Measurements from ENCODE around the gene ERBB2. TPM values are rescaled to one million over a fixed set of nuclear protein-coding genes. Genes with fewer than 3 reads are reported as not detected.

The ERBB2 gene
- total RNA-seq, 1 donor from 2014 or later, result 14.5 TPM

- Mint-ChIP-seq H3K4me3 (ENCODE audit: unreplicated experiment) (peak overlapping the region; percentile 97), H3K36me3 (ENCODE audit: unreplicated experiment) (peaks cover 13% of the 10 kb centered on the region)
Measured at GRCh38 chr17:39687101-39687545, 12.7 kb upstream of the ERBB2 start.

DNA sequence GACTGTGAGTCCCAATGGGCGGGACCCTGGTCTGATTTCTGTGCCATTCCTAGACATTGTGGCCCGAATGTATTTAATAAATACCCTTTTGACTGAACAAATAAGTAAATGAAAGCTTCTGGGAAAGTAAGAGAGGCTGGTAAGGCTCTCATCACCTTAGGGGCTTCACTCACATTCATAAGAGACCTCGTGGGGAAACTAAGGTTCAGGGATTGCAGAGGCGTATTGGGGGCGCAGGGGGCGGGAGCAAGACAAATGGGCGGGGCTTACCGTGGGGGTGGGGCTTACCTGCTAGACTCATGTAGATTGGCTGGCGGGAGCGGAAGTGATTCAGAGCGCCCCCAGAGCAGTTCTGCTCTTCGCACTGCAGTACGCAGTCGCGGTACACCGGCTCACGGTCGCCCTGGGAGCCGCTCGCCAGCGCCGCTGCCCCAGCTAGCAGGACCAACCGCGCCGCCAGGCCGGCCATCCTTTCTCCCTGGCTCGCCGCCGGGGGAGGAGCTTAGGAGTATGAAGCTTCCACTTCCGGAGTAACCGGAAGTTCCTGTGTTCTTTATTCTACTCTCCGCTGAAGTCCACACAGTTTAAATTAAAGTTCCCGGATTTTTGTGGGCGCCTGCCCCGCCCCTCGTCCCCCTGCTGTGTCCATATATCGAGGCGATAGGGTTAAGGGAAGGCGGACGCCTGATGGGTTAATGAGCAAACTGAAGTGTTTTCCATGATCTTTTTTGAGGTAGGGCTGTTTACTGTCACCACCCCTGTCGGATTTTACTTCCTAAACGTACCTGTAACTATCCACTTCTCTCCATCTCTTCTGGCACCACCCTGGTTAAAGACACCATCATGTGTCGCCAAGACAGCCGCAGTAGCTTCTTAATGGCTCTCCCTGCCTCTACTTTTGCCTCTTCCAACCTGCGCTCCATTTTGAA is 12.1 kb upstream of the ERBB2 start, which contains the start of gene PGAP3:
Gene PGAP3, minus strand, starts transcription at position 512 of the 929 bp plus-strand sequence. Its CDS starts 43 bp downstream, at position 469.
- Mint-ChIP-seq H3K9me3 (ENCODE audit: unreplicated experiment) (peaks cover 10% of the 10 kb centered on the region), H3K4me1 (ENCODE audit: low read depth, unreplicated experiment) (peaks cover 10% of the 10 kb centered on the region), H3K27me3 (ENCODE audit: unreplicated experiment) (peaks cover 7% of the 10 kb centered on the region), H3K4me3 (ENCODE audit: unreplicated experiment) (peak within 1 kb of the TSS; percentile 97), H3K27ac (ENCODE audit: unreplicated experiment) (peak within 1 kb of the TSS; percentile 87), H3K36me3 (ENCODE audit: unreplicated experiment) (peaks cover 13% of the 10 kb centered on the region)
- no peak for TF ChIP-seq CTCF (IDR thresholded peaks at IDR 0.05; ENCODE audit: partially characterized antibody, unreplicated experiment)
- peak; percentile 86 for DNase-seq

More at GRCh38 chr17:39687101-39687545, 12.7 kb upstream of the ERBB2 start:
- no peak for TF ChIP-seq CTCF (IDR thresholded peaks at IDR 0.05; ENCODE audit: partially characterized antibody, unreplicated experiment)
- peaks cover 10% of the 10 kb centered on the region for H3K9me3 Mint-ChIP-seq (ENCODE audit: unreplicated experiment)
- peak overlapping the region; percentile 87 for H3K27ac Mint-ChIP-seq (ENCODE audit: unreplicated experiment)
- peaks cover 10% of the 10 kb centered on the region for H3K4me1 Mint-ChIP-seq (ENCODE audit: low read depth, unreplicated experiment)
- DNase-seq, result no peak
- H3K27me3 Mint-ChIP-seq (ENCODE audit: unreplicated experiment), result peaks cover 7% of the 10 kb centered on the region

- DNase-seq, result no peak
- H3K4me3 Mint-ChIP-seq (ENCODE audit: unreplicated experiment), result peak overlapping the region; percentile 97
- peaks cover 13% of the 10 kb centered on the region for H3K36me3 Mint-ChIP-seq (ENCODE audit: unreplicated experiment)
- H3K9me3 Mint-ChIP-seq (ENCODE audit: unreplicated experiment), result peaks cover 7% of the 10 kb centered on the region
- peaks cover 10% of the 10 kb centered on the region for H3K4me1 Mint-ChIP-seq (ENCODE audit: low read depth, unreplicated experiment)
- H3K27ac Mint-ChIP-seq (ENCODE audit: unreplicated experiment), result peak overlapping the region; percentile 87
- TF ChIP-seq CTCF (IDR thresholded peaks at IDR 0.05; ENCODE audit: partially characterized antibody, unreplicated experiment), result no peak
- H3K27me3 Mint-ChIP-seq (ENCODE audit: unreplicated experiment), result peaks cover 6% of the 10 kb centered on the region
Measured at GRCh38 chr17:39688475-39688835, 11.4 kb upstream of the ERBB2 start.

DNA sequence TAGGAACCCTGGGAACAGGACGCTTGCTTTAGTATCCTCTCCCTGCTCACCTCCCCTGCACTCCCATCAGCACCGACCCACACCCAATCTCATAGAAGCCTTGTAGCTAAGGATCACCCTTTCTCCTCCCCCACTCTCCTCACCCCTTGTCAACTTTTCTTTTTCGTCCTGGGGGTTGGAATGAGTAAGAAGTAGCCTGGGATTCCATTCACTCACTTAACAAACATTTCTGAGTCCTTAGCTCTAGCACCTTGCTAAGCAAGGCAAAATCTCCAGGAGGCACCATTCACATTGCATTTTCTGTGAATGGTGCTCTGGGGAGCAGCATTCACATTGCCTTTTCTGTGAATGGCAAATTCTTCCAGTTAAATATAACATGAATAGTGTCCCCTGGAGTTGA is 10.9 kb upstream of the ERBB2 start:
- Mint-ChIP-seq H3K4me3 (ENCODE audit: unreplicated experiment) (peak overlapping the region; percentile 97), H3K9me3 (ENCODE audit: unreplicated experiment) (peaks cover 7% of the 10 kb centered on the region), H3K36me3 (ENCODE audit: unreplicated experiment) (peaks cover 13% of the 10 kb centered on the region), H3K27me3 (ENCODE audit: unreplicated experiment) (peaks cover 6% of the 10 kb centered on the region), H3K4me1 (ENCODE audit: low read depth, unreplicated experiment) (peaks cover 10% of the 10 kb centered on the region), H3K27ac (ENCODE audit: unreplicated experiment) (no peak overlapping the region)
- DNase-seq, result no peak
- no peak for TF ChIP-seq CTCF (IDR thresholded peaks at IDR 0.05; ENCODE audit: partially characterized antibody, unreplicated experiment)

DNA sequence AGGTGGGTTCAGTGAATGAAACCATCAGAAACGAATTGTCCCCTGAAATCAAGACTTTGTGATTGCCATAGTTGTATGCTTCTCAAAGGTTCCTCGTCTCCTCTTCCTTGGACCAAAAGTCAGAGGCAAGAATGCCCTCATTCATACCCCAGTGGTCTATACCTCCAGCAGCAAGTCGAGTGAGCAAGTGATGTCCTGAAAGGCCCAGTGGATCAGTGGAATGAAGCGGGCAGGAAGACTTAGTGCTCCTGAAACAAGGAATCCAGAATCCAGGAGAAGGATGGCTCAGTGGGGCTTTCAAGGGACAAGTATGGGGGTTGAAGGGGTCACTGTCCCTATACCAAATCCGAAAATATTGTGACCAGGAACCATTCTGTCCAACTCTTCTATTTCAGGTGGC is 5.3 kb upstream of the ERBB2 start:
- Mint-ChIP-seq H3K4me3 (ENCODE audit: unreplicated experiment) (no peak overlapping the region), H3K27me3 (ENCODE audit: unreplicated experiment) (peaks cover 3% of the 10 kb centered on the region), H3K27ac (ENCODE audit: unreplicated experiment) (no peak overlapping the region), H3K9me3 (ENCODE audit: unreplicated experiment) (peaks cover 5% of the 10 kb centered on the region), H3K36me3 (ENCODE audit: unreplicated experiment) (no peaks in the 10 kb centered on the region), H3K4me1 (ENCODE audit: low read depth, unreplicated experiment) (peaks cover 2% of the 10 kb centered on the region)
- no peak for DNase-seq
- TF ChIP-seq CTCF (IDR thresholded peaks at IDR 0.05; ENCODE audit: partially characterized antibody, unreplicated experiment), result no peak
